KMS-11 (cell line): ENCODE results near the gene ANGPTL4.
"Not testable (repeated sequence)": the region's sequence is repeated elsewhere in the genome, so short reads cannot be mapped to it uniquely, and the experiment has no call there.

Experiments used
- H2AFZ ChIP-seq: fragments of 200-600 bp; sonication (generic); 2 replicates; pipeline ENCODE4 v1.6.1; 2016; ENCODE audit warnings: antibody characterized with exemption, mixed run types, low read depth
- H3K27ac ChIP-seq: fragments of 200-600 bp; sonication (generic); 2 replicates; pipeline ENCODE4 v1.6.1; 2016; ENCODE audit warnings: mild to moderate bottlenecking, mixed run types
- H3K27me3 ChIP-seq: fragments of 200-600 bp; sonication (generic); 2 replicates; pipeline ENCODE4 v1.6.1; 2017; ENCODE audit warnings: mild to moderate bottlenecking, low read depth, mixed run types, moderate library complexity; ENCODE audit not compliant: insufficient read depth
- H3K36me3 ChIP-seq: fragments of 200-600 bp; sonication (generic); 2 replicates; pipeline ENCODE4 v1.6.1; 2017; ENCODE audit warnings: mild to moderate bottlenecking, mixed run types; ENCODE audit not compliant: insufficient read depth
- H3K4me1 ChIP-seq: fragments of 200-600 bp; sonication (generic); 2 replicates; pipeline ENCODE4 v1.6.1; 2016; ENCODE audit warnings: mild to moderate bottlenecking, low read depth, mixed run types; ENCODE audit not compliant: poor library complexity, severe bottlenecking
- H3K4me2 ChIP-seq: fragments of 200-600 bp; sonication (generic); 2 replicates; pipeline ENCODE4 v1.7.0; 2016; ENCODE audit warnings: mild to moderate bottlenecking, mixed run types
- H3K4me3 ChIP-seq: fragments of 200-600 bp; sonication (generic); IDR thresholded peaks from 2 replicates; pipeline ENCODE4 v1.6.1; 2017; ENCODE audit warnings: low read depth, low read length, mixed read lengths; ENCODE audit not compliant: insufficient read depth
- H3K79me2 ChIP-seq: fragments of 200-600 bp; sonication (generic); 2 replicates; pipeline ENCODE4 v1.6.1; 2016; ENCODE audit warnings: low read depth, mixed run types; ENCODE audit not compliant: insufficient read depth
- H3K9ac ChIP-seq: fragments of 200-600 bp; sonication (generic); 2 replicates; pipeline ENCODE4 v1.6.1; 2016; ENCODE audit warnings: mild to moderate bottlenecking, mixed run types
- H4K20me1 ChIP-seq: fragments of 200-600 bp; sonication (generic); 2 replicates; pipeline ENCODE4 v1.6.1; 2016; ENCODE audit warnings: mild to moderate bottlenecking, mixed run types; ENCODE audit not compliant: insufficient read depth
- CTCF ChIP-seq: fragments of 200-600 bp; sonication (generic); conservative IDR thresholded peaks from 2 replicates; pipeline ENCODE4 v1.6.1; 2017; ENCODE audit warnings: low read depth, mild to moderate bottlenecking, antibody characterized with exemption, low read length, moderate library complexity, mixed read lengths

ANGPTL4 gene

GRCh38 chr19:8363803-8364771, at the start of gene ANGPTL4:
TSS of gene ANGPTL4 (plus strand) at chr19:8364155. CDS start at chr19:8364322, 167 bp downstream.
- no peak for TF ChIP-seq CTCF
- Histone ChIP-seq H3K27ac (no peak within 1 kb of the TSS), H3K79me2 (no peaks in the 10 kb centered on the region), H3K4me3 (no peak within 1 kb of the TSS), H4K20me1 (no peaks in the 10 kb centered on the region), H3K4me2 (no peak within 1 kb of the TSS), H2AFZ (no peak within 1 kb of the TSS), H3K36me3 (no peaks in the 10 kb centered on the region), H3K4me1 (peaks cover 7% of the 10 kb centered on the region), H3K9ac (no peak within 1 kb of the TSS), H3K27me3 (no peaks in the 10 kb centered on the region)

GRCh38 chr19:8314981-8315640, 48.8 kb upstream of the ANGPTL4 start:
- H3K36me3 ChIP-seq, H2AFZ ChIP-seq: not testable (repeated sequence)

GRCh38 chr19:8316351-8317125, 47.4 kb upstream of the ANGPTL4 start:
- Histone ChIP-seq H3K9ac (no peak overlapping the region), H4K20me1 (no peaks in the 10 kb centered on the region), H3K79me2 (peaks cover 26% of the 10 kb centered on the region), H3K4me1 (peaks cover 8% of the 10 kb centered on the region), H3K4me2 (no peak overlapping the region), H2AFZ (no peak overlapping the region), H3K36me3 (no peaks in the 10 kb centered on the region), H3K27me3 (no peaks in the 10 kb centered on the region), H3K4me3 (no peak overlapping the region), H3K27ac (no peak overlapping the region)
- no peak for TF ChIP-seq CTCF

More at GRCh38 chr19:8314981-8315640, 48.8 kb upstream of the ANGPTL4 start:
- not testable (repeated sequence) for H3K4me3 ChIP-seq, H3K4me1 ChIP-seq, H3K27me3 ChIP-seq, H4K20me1 ChIP-seq, H3K27ac ChIP-seq, H3K9ac ChIP-seq, H3K4me2 ChIP-seq
- H3K79me2 ChIP-seq, result peaks cover 15% of the 10 kb centered on the region

GRCh38 chr19:8318835-8319234, 45.1 kb upstream of the ANGPTL4 start:
- not testable (repeated sequence) for H2AFZ ChIP-seq

More at GRCh38 chr19:8318835-8319234, 45.1 kb upstream of the ANGPTL4 start:
- H3K27me3 ChIP-seq, H3K27ac ChIP-seq, H4K20me1 ChIP-seq, H3K4me3 ChIP-seq, H3K9ac ChIP-seq, H3K36me3 ChIP-seq, H3K4me2 ChIP-seq: not testable (repeated sequence)
- H3K4me1 ChIP-seq, result peaks cover 24% of the 10 kb centered on the region
- H3K79me2 ChIP-seq, result peaks cover 40% of the 10 kb centered on the region
